ENCODE results near the gene ZBTB45. TPM values are rescaled to one million over a fixed set of nuclear protein-coding genes. Genes with fewer than 3 reads are reported as not detected.
"Not testable (repeated sequence)": the region's sequence is repeated elsewhere in the genome, so short reads cannot be mapped to it uniquely, and the experiment has no call there.

ZBTB45 gene
- total RNA-seq, 1 donor = 6.9 TPM

GRCh38 chr19:58513213-58513693 lies 6.4 kb downstream of the ZBTB45 start:
- Histone ChIP-seq H3K4me3 (ENCODE audit: insufficient read depth, low read length) (no peak overlapping the region), H3K36me3 (ENCODE audit: insufficient read depth, low read length) (peaks cover 9% of the 10 kb centered on the region), H3K27me3 (ENCODE audit: insufficient read depth, low read length) (no peaks in the 10 kb centered on the region), H3K27ac (ENCODE audit: low read depth, low read length) (no peak overlapping the region), H3K79me2 (ENCODE audit: insufficient read depth, low read length) (peaks cover 38% of the 10 kb centered on the region), H4K20me1 (ENCODE audit: insufficient read depth, low read length) (peaks cover 19% of the 10 kb centered on the region), H3K4me1 (ENCODE audit: insufficient read depth, low read length) (peaks cover 4% of the 10 kb centered on the region), H3K9me3 (ENCODE audit: low read depth, low read length) (no peaks in the 10 kb centered on the region), H3K4me2 (ENCODE audit: insufficient read depth, low read length) (no peak overlapping the region), H2AFZ (ENCODE audit: low read length) (no peak overlapping the region)
- DNase-seq (ENCODE audit: insufficient read length, low spot score, missing footprints) = peak; percentile 63
- TF ChIP-seq, protein P1, sequence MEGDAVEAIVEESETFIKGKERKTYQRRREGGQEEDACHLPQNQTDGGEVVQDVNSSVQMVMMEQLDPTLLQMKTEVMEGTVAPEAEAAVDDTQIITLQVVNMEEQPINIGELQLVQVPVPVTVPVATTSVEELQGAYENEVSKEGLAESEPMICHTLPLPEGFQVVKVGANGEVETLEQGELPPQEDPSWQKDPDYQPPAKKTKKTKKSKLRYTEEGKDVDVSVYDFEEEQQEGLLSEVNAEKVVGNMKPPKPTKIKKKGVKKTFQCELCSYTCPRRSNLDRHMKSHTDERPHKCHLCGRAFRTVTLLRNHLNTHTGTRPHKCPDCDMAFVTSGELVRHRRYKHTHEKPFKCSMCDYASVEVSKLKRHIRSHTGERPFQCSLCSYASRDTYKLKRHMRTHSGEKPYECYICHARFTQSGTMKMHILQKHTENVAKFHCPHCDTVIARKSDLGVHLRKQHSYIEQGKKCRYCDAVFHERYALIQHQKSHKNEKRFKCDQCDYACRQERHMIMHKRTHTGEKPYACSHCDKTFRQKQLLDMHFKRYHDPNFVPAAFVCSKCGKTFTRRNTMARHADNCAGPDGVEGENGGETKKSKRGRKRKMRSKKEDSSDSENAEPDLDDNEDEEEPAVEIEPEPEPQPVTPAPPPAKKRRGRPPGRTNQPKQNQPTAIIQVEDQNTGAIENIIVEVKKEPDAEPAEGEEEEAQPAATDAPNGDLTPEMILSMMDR (IDR thresholded peaks at IDR 0.05; ENCODE audit: extremely low read depth, low read depth, low read length) = no peak

- Histone ChIP-seq H3K27me3 (ENCODE audit: insufficient read depth, low read length) (no peaks in the 10 kb centered on the region), H4K20me1 (ENCODE audit: insufficient read depth, low read length) (peaks cover 14% of the 10 kb centered on the region), H2AFZ (ENCODE audit: low read length) (no peak within 1 kb of the TSS), H3K79me2 (ENCODE audit: insufficient read depth, low read length) (peaks cover 22% of the 10 kb centered on the region), H3K4me2 (ENCODE audit: insufficient read depth, low read length) (no peak within 1 kb of the TSS), H3K27ac (ENCODE audit: low read depth, low read length) (no peak within 1 kb of the TSS), H3K4me1 (ENCODE audit: insufficient read depth, low read length) (no peaks in the 10 kb centered on the region), H3K4me3 (ENCODE audit: insufficient read depth, low read length) (no peak within 1 kb of the TSS), H3K36me3 (ENCODE audit: insufficient read depth, low read length) (peaks cover 5% of the 10 kb centered on the region), H3K9me3 (ENCODE audit: low read depth, low read length) (no peaks in the 10 kb centered on the region)
- peak; percentile 60 for DNase-seq (ENCODE audit: insufficient read length, low spot score, missing footprints)
- TF ChIP-seq, protein P1 (IDR thresholded peaks at IDR 0.05; ENCODE audit: extremely low read depth, low read depth, low read length) = no peak
These were observed 8.0 kb downstream of the ZBTB45 start, which contains the start of gene SLC27A5 for GRCh38 chr19:58511353-58512208. Gene SLC27A5 (minus strand): TSS chr19:58511992. CDS start chr19:58511955, 37 bp downstream.

GRCh38 chr19:58510084-58510862 lies 9.3 kb downstream of the ZBTB45 start:
- no peak overlapping the region for H3K4me3 ChIP-seq (ENCODE audit: insufficient read depth, low read length)
- DNase-seq (ENCODE audit: insufficient read length, low spot score, missing footprints) = peak; percentile 57
- peaks cover 5% of the 10 kb centered on the region for H3K36me3 ChIP-seq (ENCODE audit: insufficient read depth, low read length)
- H3K27me3 ChIP-seq (ENCODE audit: insufficient read depth, low read length) = no peaks in the 10 kb centered on the region
- H3K4me2 ChIP-seq (ENCODE audit: insufficient read depth, low read length) = no peak overlapping the region
- no peak overlapping the region for H3K27ac ChIP-seq (ENCODE audit: low read depth, low read length)
- no peaks in the 10 kb centered on the region for H3K9me3 ChIP-seq (ENCODE audit: low read depth, low read length)
- peaks cover 9% of the 10 kb centered on the region for H3K79me2 ChIP-seq (ENCODE audit: insufficient read depth, low read length)
- peaks cover 9% of the 10 kb centered on the region for H4K20me1 ChIP-seq (ENCODE audit: insufficient read depth, low read length)
- no peaks in the 10 kb centered on the region for H3K4me1 ChIP-seq (ENCODE audit: insufficient read depth, low read length)
- H2AFZ ChIP-seq (ENCODE audit: low read length) = no peak overlapping the region
- TF ChIP-seq, protein P1 (IDR thresholded peaks at IDR 0.05; ENCODE audit: extremely low read depth, low read depth, low read length) = no peak

GRCh38 chr19:58509731-58510083 lies 9.9 kb downstream of the ZBTB45 start:
- Histone ChIP-seq H3K79me2 (ENCODE audit: insufficient read depth, low read length) (peaks cover 5% of the 10 kb centered on the region), H3K9me3 (ENCODE audit: low read depth, low read length) (no peaks in the 10 kb centered on the region), H2AFZ (ENCODE audit: low read length) (no peak overlapping the region), H3K4me3 (ENCODE audit: insufficient read depth, low read length) (no peak overlapping the region), H3K4me2 (ENCODE audit: insufficient read depth, low read length) (no peak overlapping the region), H3K27ac (ENCODE audit: low read depth, low read length) (no peak overlapping the region), H3K36me3 (ENCODE audit: insufficient read depth, low read length) (peaks cover 5% of the 10 kb centered on the region), H3K4me1 (ENCODE audit: insufficient read depth, low read length) (no peaks in the 10 kb centered on the region), H3K27me3 (ENCODE audit: insufficient read depth, low read length) (no peaks in the 10 kb centered on the region), H4K20me1 (ENCODE audit: insufficient read depth, low read length) (peaks cover 8% of the 10 kb centered on the region)
- TF ChIP-seq, protein P1 (IDR thresholded peaks at IDR 0.05; ENCODE audit: extremely low read depth, low read depth, low read length) = no peak
- no peak for DNase-seq (ENCODE audit: insufficient read length, low spot score, missing footprints)

GRCh38 chr19:58507602-58508223 lies 11.9 kb downstream of the ZBTB45 start:
- not testable (repeated sequence) for H3K4me3 ChIP-seq (ENCODE audit: insufficient read depth, low read length); H3K4me2 ChIP-seq (ENCODE audit: insufficient read depth, low read length); H3K27me3 ChIP-seq (ENCODE audit: insufficient read depth, low read length); H2AFZ ChIP-seq (ENCODE audit: low read length); H3K4me1 ChIP-seq (ENCODE audit: insufficient read depth, low read length); H3K36me3 ChIP-seq (ENCODE audit: insufficient read depth, low read length); H3K9me3 ChIP-seq (ENCODE audit: low read depth, low read length); DNase-seq (ENCODE audit: insufficient read length, low spot score, missing footprints); H3K27ac ChIP-seq (ENCODE audit: low read depth, low read length); H3K79me2 ChIP-seq (ENCODE audit: insufficient read depth, low read length); H4K20me1 ChIP-seq (ENCODE audit: insufficient read depth, low read length)
